CD14-positive monocyte (primary cell): Measurements from ENCODE around the gene PLEKHH3. TPM values are rescaled to one million over a fixed set of nuclear protein-coding genes. Genes with fewer than 3 reads are reported as not detected.

Experiments
- DNase-seq, 3 donors: peaks; one replicate each; pipeline ENCODE4 v3.0.0-alpha.2; 2011 to 2022
- H2AFZ ChIP-seq: 2 replicates; pipeline ENCODE4 v1.6.0; 2012; ENCODE audit warnings: mild to moderate bottlenecking, low read depth, low read length, inconsistent platforms; ENCODE audit not compliant: insufficient read depth, poor library complexity, severe bottlenecking
- H3K27ac ChIP-seq, 2 donors: 1 replicate in 1 of 2; 2 replicates in 1 of 2; pipeline ENCODE4 v1.5.1; 2012 to 2013; ENCODE audit warnings: low read length in 2 of 2, control low read depth in 1 of 2, inconsistent platforms in 1 of 2, low read depth in 1 of 2, mild to moderate bottlenecking in 1 of 2
- H3K27me3 ChIP-seq, 2 donors: one replicate each; pipeline versions ENCODE4 v1.6.0 to v1.6.1; 2011 to 2013; ENCODE audit warnings: low read length in 2 of 2; ENCODE audit not compliant: control insufficient read depth in 2 of 2, insufficient read depth in 2 of 2
- H3K36me3 ChIP-seq, 2 donors: replicated peaks in 1 of 2; 1 replicate in 1 of 2; 2 replicates in 1 of 2; pipeline versions ENCODE4 v1.5.1 to v1.6.1; 2012 to 2013; ENCODE audit warnings: low read length in 2 of 2, control low read depth in 1 of 2, inconsistent platforms in 1 of 2, mild to moderate bottlenecking in 1 of 2; ENCODE audit not compliant: insufficient read depth in 2 of 2, control insufficient read depth in 1 of 2
- H3K4me1 ChIP-seq, 2 donors: 1 replicate in 1 of 2; 2 replicates in 1 of 2; pipeline versions ENCODE4 v1.5.1 to v1.6.1; 2012 to 2013; ENCODE audit warnings: low read length in 2 of 2, control low read depth in 1 of 2, inconsistent platforms in 1 of 2, mild to moderate bottlenecking in 1 of 2, moderate library complexity in 1 of 2; ENCODE audit not compliant: insufficient read depth in 2 of 2, control insufficient read depth in 1 of 2
- H3K4me2 ChIP-seq: replicated peaks from 2 replicates; pipeline ENCODE3; 2012; ENCODE audit warnings: low read length, moderate library complexity, mild to moderate bottlenecking; ENCODE audit not compliant: poor library complexity, severe bottlenecking; ENCODE audit errors: extremely low read depth
- H3K4me3 ChIP-seq, 3 experiments: fragments of 200-600 bp in 1 of 3; sonication (generic) in 1 of 3; replicated peaks in 1 of 3; 1 replicate in 2 of 3; 2 replicates in 1 of 3; pipeline ENCODE4 v1.5.1; 2011 to 2013; ENCODE audit warnings: low read length in 3 of 3, mild to moderate bottlenecking in 3 of 3, control low read depth in 2 of 3, low read depth in 2 of 3, inconsistent platforms in 1 of 3, moderate library complexity in 1 of 3
- H3K79me2 ChIP-seq: 2 replicates; pipeline ENCODE4 v1.6.0; 2012; ENCODE audit warnings: mild to moderate bottlenecking, control low read depth, inconsistent platforms, low read length, moderate library complexity; ENCODE audit not compliant: insufficient read depth
- H3K9ac ChIP-seq: 2 replicates; pipeline ENCODE4 v1.6.0; 2017; ENCODE audit warnings: low read length, mild to moderate bottlenecking; ENCODE audit not compliant: insufficient read depth, poor library complexity, severe bottlenecking
- H3K9me3 ChIP-seq, 2 donors: replicated peaks in 1 of 2; 1 replicate in 1 of 2; 2 replicates in 1 of 2; pipeline versions ENCODE4 v1.5.1 to v1.6.1; 2012 to 2013; ENCODE audit warnings: low read length in 2 of 2, control low read depth in 1 of 2; ENCODE audit not compliant: control insufficient read depth in 1 of 2, insufficient read depth in 1 of 2
- H4K20me1 ChIP-seq: 2 replicates; pipeline ENCODE4 v1.6.0; 2012; ENCODE audit warnings: mild to moderate bottlenecking, low read length, control low read depth, moderate library complexity; ENCODE audit not compliant: insufficient read depth
- H3K27ac Mint-ChIP-seq, 7 donors: one replicate each; pipeline ENCODE4 v1.8.0; 2020; ENCODE audit warnings: mild to moderate bottlenecking in 7 of 7, mixed read lengths in 7 of 7, moderate library complexity in 6 of 7, inconsistent platforms in 2 of 7
- H3K27me3 Mint-ChIP-seq, 3 donors: one replicate each; pipeline ENCODE4 v1.8.0; 2021 to 2022; ENCODE audit warnings: low read depth in 3 of 3, mild to moderate bottlenecking in 3 of 3, mixed read lengths in 3 of 3, moderate library complexity in 3 of 3, inconsistent platforms in 1 of 3
- H3K36me3 Mint-ChIP-seq, 2 donors: one replicate each; pipeline ENCODE4 v1.8.0; 2020; ENCODE audit warnings: mixed read lengths in 2 of 2, inconsistent platforms in 1 of 2, mild to moderate bottlenecking in 1 of 2
- H3K4me1 Mint-ChIP-seq: one replicate; pipeline ENCODE4 v1.8.0; 2020; ENCODE audit warnings: mild to moderate bottlenecking, mixed read lengths
- H3K4me3 Mint-ChIP-seq, 2 donors: one replicate each; pipeline ENCODE4 v1.8.0; 2020; ENCODE audit warnings: mild to moderate bottlenecking in 2 of 2, mixed read lengths in 2 of 2, moderate library complexity in 1 of 2
- H3K9me3 Mint-ChIP-seq, 7 donors: one replicate each; pipeline ENCODE4 v1.8.0; 2020 to 2022; ENCODE audit warnings: mixed read lengths in 7 of 7, mild to moderate bottlenecking in 6 of 7, moderate library complexity in 6 of 7, inconsistent platforms in 2 of 7
- whole genome bisulfite sequencing: methylation state at CpG from one replicate; pipeline ENCODE4 v1.1.5; 2013; ENCODE audit warnings: missing lambda C conversion rate; ENCODE audit not compliant: insufficient coverage; 5-methylcytosine and 5-hydroxymethylcytosine counted together
- intact Hi-C, 2 donors: fragments of 100-400 bp; cut with micrococcal nuclease; formaldehyde crosslinking; loops; one replicate each; pipeline versions ENCODE4 v1.15.0 to v1.15.1; 2023
- polyA plus RNA-seq, 3 donors: library from polyadenylated mRNA; depleted of rRNA in 1 of 3; unstranded in 2 of 3; stranded (reverse) in 1 of 3; fragments of 300-500 nt in 2 of 3; fragments of >200 nt in 1 of 3; fragmentation: Illumina TruSeq in 2 of 3; gene quantifications; 1 replicate in 2 of 3; 2 replicates in 1 of 3; pipeline ENCODE4 v1.2.3, GENCODE V29; 2012 to 2021
- TF ChIP-seq, protein P1 (sequence below): fragments of 200-600 bp; IDR thresholded peaks from one replicate; pipeline ENCODE4 v1.8.0; 2022; ENCODE audit warnings: antibody characterized with exemption, mild to moderate bottlenecking

Gene PLEKHH3
- polyA plus RNA-seq, 3 donors: 0.38 to 0.43 (median 0.41) TPM

DNA sequence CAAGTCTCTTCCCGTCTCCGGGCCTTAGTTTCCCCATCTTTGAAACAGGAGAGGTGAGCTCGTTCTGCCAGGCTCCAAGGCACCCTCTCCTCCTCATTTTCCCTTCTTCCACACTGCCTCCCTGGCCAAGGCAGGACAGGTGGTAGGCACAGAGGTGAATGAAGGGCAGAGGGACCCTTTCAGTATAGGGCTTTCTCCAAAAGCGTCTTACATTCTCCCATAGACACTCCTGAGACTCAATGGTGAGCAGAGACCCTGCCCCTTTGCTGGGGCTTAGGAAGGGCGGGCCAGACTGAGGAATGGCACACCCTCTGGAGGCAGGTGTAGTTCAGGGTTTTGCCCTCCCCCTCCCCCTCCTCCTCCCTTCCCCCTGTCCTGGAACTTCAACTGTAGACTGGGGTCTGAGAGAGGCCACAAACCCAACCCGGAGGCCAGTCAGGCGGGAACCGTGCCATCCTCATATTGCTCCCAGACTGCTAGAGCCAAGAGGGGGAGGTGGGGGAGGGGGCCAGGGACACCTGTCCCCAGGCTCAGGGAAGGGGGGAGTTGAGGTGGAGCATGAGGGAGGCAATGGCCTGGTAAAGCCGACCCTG lies 1.9 kb downstream of the PLEKHH3 start:
- H3K4me3 Mint-ChIP-seq: peak overlapping the region in 1 of 2 donors; percentile 78
- intact Hi-C loops: loop anchor here in 1 of 2 donors (5.0 kb wide), 1 partner anchor 98 kb away; the partner anchor contains the start of gene PSMC3IP
- H3K36me3 ChIP-seq: no peaks in the 10 kb centered on the region
- peak overlapping the region; percentile 81 for H3K4me2 ChIP-seq
- TF ChIP-seq, protein P1, sequence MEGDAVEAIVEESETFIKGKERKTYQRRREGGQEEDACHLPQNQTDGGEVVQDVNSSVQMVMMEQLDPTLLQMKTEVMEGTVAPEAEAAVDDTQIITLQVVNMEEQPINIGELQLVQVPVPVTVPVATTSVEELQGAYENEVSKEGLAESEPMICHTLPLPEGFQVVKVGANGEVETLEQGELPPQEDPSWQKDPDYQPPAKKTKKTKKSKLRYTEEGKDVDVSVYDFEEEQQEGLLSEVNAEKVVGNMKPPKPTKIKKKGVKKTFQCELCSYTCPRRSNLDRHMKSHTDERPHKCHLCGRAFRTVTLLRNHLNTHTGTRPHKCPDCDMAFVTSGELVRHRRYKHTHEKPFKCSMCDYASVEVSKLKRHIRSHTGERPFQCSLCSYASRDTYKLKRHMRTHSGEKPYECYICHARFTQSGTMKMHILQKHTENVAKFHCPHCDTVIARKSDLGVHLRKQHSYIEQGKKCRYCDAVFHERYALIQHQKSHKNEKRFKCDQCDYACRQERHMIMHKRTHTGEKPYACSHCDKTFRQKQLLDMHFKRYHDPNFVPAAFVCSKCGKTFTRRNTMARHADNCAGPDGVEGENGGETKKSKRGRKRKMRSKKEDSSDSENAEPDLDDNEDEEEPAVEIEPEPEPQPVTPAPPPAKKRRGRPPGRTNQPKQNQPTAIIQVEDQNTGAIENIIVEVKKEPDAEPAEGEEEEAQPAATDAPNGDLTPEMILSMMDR: no peak
- H3K4me1 Mint-ChIP-seq: peaks cover 57% of the 10 kb centered on the region
- peaks cover 38 to 64% of the 10 kb centered on the region in 2 donors for H3K27me3 ChIP-seq
- H3K36me3 Mint-ChIP-seq: peaks cover 11 to 12% of the 10 kb centered on the region in 2 donors
- H3K4me1 ChIP-seq: peaks cover 67 to 81% of the 10 kb centered on the region in 2 donors
- H4K20me1 ChIP-seq: no peaks in the 10 kb centered on the region
- H3K9me3 ChIP-seq: peaks cover 4 to 11% of the 10 kb centered on the region in 2 donors
- H3K79me2 ChIP-seq: no peaks in the 10 kb centered on the region
- peak overlapping the region in 1 of 3 experiments; percentile 75 for H3K4me3 ChIP-seq
- H3K9me3 Mint-ChIP-seq: peaks cover under 1 to 25% (median 15%) of the 10 kb centered on the region in 7 donors
- H3K27me3 Mint-ChIP-seq: peaks cover 53 to 69% (median 68%) of the 10 kb centered on the region in 3 donors
- no peak overlapping the region for H3K27ac ChIP-seq
- no peak for DNase-seq
- no peak overlapping the region for H3K9ac ChIP-seq
- peak overlapping the region in 1 of 7 donors; percentile 69 for H3K27ac Mint-ChIP-seq
- H2AFZ ChIP-seq: no peak overlapping the region
- WGBS: no CpG with 5 or more reads among the region's 9 CpGs

DNA sequence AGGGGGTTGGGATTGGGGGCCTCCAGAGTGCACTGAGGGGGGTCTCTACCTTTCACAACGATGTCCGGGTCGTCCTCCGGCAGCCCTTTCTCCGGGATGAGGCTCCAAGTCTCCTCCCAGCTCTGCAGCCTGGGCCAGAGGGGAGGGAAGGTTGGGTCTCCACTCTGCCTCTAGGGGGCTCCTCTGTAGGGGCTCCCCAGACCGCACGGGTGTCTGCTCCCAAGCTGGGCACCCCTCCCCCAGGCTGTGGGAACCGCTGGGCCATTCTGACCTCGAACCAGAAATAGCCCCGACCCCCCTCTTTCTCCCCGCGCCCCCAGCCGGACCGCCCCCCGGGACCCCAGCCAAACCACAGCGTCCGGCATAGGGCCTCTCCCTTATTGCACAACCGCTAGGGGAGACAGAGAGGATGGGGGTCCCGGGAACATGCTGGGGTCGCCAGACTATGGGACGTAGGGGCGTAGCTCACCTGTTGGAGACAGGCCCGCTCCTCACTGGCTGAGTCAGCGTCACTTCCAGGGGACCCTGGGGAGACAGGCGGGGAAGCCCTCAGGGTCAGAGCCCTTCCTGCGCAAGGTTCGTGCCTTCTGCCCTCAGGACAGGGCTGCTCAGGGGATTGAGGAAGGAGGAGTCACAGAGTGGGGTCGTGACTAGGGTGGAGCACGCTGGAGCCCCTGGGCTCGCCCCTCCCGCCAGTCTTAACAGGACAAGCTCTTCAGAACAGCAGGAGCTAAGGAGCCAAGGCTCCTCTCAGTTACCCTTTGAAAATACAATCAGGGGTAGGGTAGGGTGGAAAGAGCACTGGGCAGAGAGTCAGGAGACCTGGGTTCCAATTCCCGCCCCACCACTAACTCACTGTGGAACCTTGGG lies 2.7 kb downstream of the PLEKHH3 start:
- H4K20me1 ChIP-seq: no peaks in the 10 kb centered on the region
- H3K27ac ChIP-seq: no peak overlapping the region
- peak overlapping the region; percentile 57 for H3K4me2 ChIP-seq
- intact Hi-C loops: no loop called here
- no peaks in the 10 kb centered on the region for H3K36me3 ChIP-seq
- no peaks in the 10 kb centered on the region for H3K79me2 ChIP-seq
- peaks cover 3 to 17% of the 10 kb centered on the region in 2 donors for H3K9me3 ChIP-seq
- peaks cover 55% of the 10 kb centered on the region for H3K4me1 Mint-ChIP-seq
- peak overlapping the region in 5 of 7 donors; percentile 43 to 76 (median 50) for H3K27ac Mint-ChIP-seq
- peaks cover 13 to 18% of the 10 kb centered on the region in 2 donors for H3K36me3 Mint-ChIP-seq
- peak in 2 of 3 donors; percentile 50 to 80 for DNase-seq
- peak overlapping the region; percentile 29 for H2AFZ ChIP-seq
- peaks cover 59 to 75% (median 74%) of the 10 kb centered on the region in 3 donors for H3K27me3 Mint-ChIP-seq
- 0% methylated on average over 10 of the region's 32 CpGs for WGBS
- H3K4me3 Mint-ChIP-seq: peak overlapping the region; percentile 41 to 78
- H3K4me1 ChIP-seq: peaks cover 61 to 74% of the 10 kb centered on the region in 2 donors
- peaks cover 41 to 71% of the 10 kb centered on the region in 2 donors for H3K27me3 ChIP-seq
- H3K9me3 Mint-ChIP-seq: peaks cover 0 to 27% (median 14%) of the 10 kb centered on the region in 7 donors
- TF ChIP-seq, protein P1: peak; percentile 53
- no peak overlapping the region for H3K9ac ChIP-seq
- H3K4me3 ChIP-seq: peak overlapping the region in 1 of 3 experiments; percentile 75
